HG03097 (cell line): Measurements from ENCODE around the gene MUC12.

Experiments used
- ATAC-seq: cut with Tn5 transposase; IDR thresholded peaks from one replicate; pipeline ENCODE4 v1.9.1; 2021; ENCODE audit not compliant: unreplicated experiment, low FRiP score

The MUC12 gene

DNA sequence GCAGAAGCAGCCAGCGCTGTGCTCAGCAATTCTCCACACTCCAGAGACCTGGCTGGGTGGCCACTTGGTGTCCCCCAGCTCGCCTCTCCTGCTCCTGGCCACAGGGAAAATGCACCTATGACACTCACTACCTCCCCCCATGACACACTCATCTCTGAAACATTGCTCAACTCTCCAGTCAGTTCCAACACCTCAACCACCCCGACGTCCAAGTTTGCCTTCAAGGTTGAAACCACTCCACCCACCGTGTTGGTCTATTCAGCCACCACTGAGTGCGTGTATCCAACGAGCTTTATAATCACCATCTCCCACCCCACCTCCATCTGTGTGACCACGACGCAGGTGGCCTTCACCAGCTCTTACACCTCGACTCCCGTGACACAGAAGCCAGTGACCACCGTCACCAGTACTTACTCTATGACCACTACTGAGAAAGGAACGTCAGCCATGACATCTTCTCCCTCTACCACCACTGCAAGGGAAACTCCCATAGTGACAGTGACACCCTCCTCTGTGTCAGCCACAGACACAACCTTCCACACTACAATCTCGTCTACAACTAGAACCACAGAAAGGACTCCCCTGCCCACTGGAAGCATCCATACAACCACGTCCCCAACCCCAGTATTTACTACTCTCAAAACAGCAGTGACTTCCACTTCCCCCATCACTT lies 17.3 kb upstream of the MUC12 start:
- ATAC-seq: no peak

DNA sequence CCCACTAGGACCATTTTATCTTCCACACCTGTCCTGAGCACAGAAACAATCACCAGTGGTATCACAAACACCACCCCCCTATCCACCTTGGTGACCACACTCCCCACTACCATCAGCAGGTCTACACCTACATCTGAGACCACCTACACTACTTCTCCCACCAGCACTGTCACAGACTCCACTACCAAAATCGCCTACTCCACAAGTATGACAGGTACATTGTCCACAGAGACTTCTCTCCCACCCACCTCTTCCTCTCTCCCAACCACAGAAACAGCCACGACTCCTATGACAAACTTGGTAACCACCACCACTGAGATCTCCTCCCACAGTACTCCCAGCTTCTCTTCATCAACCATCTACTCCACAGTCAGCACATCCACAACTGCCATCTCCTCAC lies 16.7 kb upstream of the MUC12 start:
- no peak for ATAC-seq

DNA sequence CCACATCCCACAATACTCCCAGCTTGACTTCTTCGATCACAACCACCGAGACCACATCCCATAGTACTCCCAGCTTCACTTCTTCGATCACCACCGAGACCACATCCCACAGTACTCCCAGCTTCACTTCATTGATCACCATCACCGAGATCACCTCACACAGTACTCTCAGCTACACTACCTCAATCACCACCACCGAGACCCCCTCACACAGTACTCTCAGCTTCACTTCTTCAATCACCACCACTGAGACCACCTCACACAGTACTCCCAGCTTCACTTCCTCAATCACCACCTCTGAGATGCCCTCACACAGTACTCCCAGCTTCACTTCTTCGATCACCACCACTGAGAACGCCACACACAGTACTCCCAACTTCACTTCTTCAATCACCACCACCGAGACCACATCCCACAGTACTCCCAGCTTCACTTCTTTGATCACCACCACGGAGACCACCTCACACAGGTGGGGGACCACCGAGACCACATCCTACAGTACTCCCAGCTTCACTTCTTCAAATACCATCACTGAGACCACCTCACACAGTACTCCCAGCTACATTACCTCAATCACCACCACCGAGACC lies 11.4 kb upstream of the MUC12 start:
- no peak for ATAC-seq

DNA sequence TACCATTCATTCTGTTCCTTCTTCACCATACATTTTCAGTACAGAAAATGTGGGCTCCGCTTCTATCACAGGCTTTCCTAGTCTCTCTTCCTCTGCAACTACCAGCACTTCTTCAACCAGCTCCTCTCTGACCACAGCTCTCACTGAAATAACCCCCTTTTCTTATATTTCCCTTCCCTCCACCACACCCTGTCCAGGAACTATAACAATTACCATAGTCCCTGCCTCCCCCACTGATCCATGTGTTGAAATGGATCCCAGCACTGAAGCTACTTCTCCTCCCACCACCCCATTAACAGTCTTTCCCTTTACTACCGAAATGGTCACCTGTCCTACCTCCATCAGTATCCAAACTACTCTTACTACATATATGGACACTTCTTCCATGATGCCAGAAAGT lies 9.5 kb upstream of the MUC12 start:
- no peak for ATAC-seq

DNA sequence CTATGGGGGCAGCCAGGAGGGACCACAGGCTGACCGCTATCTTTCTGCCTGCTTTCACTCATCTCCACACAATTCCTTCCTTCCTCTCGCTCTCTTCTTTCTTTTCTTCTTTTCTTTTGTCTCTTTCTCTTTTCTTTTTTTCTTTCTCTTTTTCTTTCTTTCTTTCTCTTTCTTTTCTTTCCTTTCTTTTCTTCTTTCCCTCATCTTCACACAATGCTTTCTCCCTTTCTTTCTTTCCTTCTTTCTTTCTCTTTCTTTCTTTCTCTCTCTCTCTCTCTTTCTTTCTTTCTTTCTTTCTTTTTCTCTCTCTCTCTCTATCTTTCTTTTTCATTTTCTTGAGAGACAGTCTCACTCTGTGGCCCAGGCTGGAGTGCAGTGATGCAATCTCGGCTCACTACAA lies 6.8 kb upstream of the MUC12 start:
- ATAC-seq: no peak

DNA sequence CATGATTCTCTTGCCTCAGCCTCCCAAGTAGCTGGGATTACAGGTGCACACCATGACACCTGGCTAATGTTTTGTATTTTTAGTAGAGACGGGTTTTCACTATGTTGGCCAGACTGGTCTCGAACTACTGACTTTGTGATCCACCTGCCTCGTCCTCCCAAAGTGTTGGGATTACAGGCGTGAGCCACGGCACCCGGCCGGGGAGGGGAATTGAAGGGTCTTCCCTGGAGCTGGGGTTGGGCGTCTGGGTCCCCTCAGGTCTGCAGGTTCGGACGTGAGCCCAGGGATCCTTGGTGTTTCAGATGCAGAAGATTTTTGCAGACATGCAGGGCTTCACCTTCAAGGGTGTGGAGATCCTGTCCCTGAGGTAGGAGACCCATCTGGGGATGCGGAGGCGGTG lies 6.0 kb upstream of the MUC12 start:
- no peak for ATAC-seq

DNA sequence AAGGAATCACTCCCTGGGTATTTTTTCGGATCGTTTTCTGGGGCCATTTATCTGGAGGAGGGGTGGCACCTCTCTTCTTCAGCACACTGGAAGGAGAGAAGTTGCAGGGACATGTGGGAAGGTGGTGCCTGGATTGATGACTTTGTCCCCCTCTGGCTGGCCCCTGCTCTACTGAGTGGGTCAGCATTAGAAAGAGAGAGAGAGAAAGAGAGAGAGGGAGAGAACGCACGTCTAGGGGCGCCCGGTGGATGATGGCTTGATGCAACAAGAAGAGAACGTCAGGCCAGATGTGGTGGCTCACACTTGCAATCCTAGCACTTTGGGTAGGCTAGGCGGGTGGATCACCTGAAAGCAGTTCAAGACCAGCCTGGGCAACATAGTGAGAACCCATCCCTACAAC lies 5.5 kb upstream of the MUC12 start:
- ATAC-seq: no peak

DNA sequence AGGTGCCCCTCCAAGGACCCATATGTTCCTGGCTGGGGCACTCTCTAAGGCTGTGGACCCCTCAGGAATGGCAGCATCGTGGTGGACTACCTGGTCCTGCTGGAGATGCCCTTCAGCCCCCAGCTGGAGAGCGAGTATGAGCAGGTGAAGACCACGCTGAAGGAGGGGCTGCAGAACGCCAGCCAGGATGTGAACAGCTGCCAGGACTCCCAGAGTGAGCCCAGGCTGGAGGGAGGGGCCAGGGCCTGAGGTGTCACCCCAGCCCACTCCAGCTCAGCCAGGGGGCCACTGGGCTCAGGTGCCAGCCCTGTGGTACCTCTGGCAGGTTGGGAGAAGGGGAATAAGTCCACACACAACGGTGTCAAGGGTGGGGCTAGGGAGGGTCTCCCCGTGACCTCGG lies 4.7 kb upstream of the MUC12 start:
- no peak for ATAC-seq

DNA sequence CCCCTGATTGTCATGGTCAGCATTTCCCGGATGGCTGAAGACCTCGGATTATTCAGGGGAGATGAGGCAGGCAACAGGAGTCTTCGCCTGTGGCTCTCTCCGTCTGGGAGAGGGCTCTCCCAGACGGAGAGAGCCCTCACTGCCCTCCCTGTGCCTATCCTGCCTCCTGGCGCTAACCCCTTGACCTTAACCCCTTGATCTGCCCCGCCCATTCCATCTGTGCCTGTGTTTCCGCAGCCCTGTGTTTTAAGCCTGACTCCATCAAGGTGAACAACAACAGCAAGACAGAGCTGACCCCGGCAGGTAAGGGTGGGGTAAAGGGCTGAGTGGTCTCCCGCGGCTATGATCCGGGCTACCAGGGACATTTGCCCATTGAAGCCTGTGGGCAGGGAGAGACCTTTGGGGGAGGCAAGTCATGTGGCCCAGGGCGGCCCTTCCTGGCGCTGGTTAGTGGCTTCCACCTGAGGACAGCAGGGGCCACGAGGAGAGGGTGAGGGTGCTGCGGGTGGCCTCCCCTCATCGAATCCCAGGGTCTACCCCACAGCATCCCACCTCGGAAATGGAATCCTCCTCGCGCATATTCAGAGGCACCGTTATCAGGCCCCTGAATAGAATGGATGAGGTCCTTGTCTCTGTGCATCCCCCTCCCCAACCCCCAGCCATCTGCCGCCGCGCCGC lies 4.2 kb upstream of the MUC12 start:
- no peak for ATAC-seq

DNA sequence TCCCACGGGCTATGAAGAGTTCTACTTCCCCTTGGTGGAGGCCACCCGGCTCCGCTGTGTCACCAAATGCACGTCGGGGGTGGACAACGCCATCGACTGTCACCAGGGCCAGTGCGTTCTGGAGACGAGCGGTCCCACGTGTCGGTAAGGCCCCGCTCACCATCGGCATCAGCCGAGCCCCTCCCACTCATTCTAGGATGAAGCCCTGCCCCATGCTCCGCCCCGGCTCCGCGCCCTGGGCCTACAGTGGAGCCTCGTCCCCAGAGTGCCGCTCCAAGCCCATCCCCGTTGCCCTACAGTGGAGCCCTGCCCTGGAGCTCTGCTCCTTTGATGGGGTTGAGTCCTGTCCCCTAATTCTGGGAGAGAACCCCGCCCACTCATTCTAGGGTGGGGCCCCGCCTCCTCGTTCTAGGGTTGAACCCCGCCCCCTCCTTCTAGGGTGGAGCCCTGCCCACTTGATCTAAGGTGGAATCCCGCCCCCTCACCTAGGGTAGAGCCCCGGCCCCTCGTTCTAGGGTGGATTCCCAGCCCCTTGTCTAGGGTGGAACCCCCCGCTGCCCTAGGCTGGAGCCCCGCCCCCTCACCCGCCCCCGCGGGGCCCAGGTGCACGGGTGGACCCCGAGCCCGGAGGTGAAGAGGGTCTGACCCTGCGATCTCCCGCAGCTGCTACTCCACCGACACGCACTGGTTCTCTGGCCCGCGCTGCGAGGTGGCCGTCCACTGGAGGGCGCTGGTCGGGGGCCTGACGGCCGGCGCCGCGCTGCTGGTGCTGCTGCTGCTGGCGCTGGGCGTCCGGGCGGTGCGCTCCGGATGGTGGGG lies 3.4 kb upstream of the MUC12 start:
- ATAC-seq: peak; percentile 64

DNA sequence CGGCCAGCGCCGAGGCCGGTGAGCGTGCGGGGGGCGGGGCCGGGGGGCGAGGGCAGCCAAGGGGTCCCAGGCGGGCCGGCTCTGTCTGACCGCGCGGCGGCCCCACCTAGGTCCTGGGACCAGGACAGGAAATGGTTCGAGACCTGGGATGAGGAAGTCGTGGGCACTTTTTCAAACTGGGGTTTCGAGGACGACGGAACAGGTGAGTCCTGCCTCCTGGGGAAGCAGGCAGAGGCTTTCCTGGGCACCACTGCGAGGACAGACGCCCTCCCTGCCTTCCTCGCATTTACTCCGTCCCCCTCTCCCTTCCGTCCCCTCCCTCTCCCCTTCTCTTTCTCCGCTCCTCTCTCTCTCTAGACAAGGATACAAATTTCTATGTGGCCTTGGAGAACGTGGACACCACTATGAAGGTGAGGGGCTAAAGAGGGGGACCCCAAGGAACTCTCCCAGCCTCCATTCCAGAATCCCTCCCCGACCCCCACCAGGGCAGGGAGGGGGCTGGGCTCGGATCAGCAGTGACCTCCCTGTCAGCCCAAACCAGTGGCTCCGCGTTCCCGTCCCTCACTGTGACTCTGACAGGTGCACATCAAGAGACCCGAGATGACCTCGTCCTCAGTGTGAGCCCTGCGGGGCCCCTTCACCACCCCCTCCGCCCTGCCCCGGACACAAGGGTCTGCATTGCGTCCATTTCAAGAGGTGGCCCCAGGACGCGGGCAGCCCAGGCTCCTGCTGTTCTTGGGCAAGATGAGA lies 2.6 kb upstream of the MUC12 start:
- no peak for ATAC-seq

DNA sequence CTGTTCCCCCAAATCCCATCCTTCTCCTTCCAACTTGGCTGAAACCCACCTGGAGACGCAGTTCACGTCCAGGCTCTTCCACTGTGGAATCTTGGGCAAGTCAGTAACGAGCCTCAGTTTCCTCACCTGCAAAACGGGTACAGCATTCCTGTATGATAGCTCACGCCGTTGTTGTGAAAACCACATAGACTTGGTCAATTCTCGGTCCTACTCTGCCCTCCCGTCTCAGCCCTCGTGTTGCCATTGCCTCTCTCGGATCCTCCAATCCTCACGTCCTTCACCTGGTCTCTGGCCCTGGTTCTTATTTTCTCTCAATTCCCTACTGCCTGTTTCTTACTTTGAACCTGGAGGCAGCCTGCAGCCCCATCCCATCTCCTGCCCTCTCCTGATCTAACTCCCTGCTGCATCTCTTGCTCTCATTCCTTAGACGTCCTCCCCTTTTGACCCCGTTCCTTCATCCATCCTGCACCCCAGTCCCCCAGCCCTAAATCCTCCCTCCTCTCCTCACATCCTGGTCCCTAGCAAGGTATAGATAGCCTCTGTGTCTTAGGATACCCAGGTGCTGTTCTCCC lies 2.0 kb upstream of the MUC12 start:
- ATAC-seq: no peak

DNA sequence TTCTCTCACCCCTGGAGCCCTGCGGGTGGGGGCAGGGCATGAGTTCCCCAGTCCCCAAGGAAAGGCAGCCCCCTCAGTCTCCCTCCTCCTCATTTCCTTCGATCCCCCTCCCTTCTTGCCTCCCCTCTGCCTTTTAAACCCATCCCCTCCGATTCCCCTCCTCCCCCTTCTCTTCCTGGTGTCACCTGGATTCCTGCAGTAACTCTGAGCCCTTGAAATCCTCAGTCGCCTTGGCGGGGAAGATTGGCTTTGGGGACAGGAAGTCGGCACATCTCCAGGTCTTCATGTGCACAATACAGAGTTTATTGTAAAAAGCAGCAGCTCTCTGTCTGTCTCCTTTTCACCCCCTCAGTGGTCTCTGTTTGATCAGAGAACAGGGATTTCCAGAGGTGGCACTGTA lies 1.3 kb upstream of the MUC12 start:
- no peak for ATAC-seq

DNA sequence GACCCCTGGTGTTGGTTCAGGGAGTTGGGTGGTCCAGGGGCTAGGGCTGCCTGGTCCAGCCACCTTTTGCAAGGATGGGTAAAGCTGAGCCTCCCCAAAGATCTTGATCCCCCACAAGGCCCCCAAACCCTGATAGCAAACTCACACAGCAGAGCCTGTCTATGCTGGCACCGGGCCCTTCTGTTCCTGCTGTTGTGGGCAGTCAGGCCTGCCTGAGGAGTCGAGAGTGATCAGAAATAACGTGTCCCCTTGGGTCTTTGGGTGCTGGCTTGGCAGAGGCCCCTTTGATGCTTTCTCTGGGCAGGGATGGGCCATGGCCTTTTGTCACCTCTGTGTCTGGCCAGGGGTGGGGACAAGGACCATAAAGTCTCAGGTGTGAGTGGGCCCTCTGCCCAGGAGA lies 715 bp upstream of the MUC12 start:
- no peak for ATAC-seq

DNA sequence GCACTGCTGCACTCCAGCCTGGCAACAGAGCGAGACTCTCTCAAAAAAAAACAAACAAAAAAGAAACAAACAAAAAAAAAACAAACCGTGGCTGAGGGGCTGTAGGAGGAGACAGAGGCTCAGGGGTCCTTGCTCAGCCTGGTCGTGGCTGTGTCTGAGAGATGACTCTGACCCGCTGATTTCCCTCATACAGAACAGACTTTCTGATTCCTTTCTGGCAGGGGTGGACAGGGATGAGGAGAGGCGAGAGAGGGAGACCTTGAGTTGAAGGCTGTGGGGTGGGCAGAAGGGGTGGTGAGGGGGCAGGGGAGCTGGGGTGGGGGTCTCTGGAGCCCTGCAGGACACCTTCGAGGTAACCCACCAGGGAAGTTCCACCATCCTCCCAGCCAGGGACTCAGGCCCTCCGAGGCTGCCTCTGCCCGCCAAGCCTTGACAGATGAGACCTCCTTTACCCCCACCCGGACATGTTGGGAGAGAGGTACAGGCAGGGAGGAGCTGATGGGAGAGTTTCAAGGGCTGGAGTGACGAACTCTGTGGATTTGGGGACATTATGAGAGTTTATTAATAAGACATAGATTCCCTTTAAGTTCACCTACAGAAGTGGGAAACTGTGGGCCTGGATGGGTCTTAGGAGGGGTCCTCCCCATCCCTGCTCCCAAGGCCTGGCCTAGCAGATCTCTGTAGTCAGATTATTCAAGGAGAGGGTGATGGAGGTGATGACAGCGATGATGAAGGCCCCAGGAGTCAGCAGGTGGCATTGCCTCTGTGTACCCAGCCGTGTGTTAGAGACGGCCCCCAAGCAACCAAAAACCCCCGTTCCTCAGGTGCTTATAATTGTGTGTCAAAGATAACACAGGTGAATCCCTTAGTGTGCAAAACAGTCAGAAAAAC lies 2.0 kb downstream of the MUC12 start:
- no peak for ATAC-seq

DNA sequence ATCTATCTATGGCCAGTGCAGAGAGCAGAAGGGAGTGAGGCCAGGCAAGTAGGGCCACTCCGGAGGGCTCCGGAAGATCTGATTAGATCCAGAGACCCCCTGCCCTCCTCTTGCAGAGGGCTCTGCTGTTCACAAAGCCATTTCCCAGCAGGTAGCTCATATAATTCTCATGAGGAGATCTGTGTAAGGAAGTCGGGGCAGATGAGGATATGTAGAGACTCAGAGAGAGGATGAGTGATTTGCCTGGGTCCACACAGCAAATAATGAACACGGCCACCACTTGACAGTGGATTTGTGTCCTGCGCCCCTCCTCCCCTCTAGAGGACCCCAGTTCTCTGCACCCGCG lies 2.6 kb downstream of the MUC12 start:
- no peak for ATAC-seq

DNA sequence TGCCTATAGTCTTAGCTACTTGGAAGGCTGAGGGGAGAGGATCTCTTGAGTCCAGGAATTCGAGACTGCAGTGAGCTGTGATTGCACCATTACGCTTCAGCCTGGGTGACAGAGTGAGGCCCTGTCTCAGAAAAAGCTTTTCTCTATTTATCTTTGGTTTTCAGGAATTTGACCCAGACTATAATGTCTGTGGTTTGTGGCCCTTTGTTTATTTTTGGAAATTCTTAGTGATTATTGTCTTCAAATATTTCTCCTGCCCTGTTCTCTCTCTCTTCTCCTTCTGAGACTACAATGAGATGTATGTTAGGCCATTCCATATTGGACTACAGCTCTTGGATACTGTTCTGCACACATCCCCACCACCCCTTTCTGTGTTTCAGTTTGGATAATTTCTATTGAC lies 4.7 kb downstream of the MUC12 start:
- no peak for ATAC-seq

DNA sequence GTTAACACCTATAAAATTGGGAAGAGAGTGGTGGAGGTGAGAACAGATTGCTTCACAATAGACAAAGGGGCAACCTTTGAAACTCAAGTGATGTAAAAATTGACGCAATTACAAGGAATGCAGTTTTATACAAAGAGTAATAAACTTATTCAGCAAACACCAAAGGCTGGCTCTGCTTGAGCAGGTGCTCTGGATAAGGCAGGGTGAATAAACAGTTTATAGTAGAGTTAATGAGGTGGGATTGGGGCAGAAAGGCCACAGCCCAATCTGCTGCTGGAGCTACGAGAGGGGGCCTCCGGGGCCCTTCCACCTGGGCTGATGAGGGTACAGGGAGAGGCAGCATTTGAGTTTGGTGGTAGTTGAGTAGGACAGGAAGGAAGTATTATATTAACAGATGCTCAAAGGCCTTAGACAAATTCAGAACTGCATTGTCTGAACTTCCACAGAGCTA lies 6.0 kb downstream of the MUC12 start:
- no peak for ATAC-seq

DNA sequence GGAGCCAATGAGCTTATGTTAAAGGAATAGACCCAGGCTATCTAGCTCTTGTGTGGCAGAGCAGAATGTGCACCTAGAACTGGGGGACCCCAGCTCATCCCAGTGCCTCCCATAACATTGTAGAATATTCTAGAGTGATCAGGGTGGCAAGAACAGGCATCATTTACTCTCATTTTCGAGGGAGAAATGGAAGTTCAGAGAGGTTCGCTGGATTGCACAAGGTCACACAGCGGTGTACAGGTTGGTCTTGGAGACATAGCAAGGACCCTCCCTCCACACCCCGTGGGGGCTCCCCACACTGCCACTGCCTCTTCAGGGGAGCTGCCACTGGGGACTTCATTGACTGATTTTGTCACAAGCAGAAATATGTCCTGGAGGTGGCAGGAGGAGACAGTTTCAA lies 8.9 kb downstream of the MUC12 start:
- ATAC-seq: no peak
